HepG2 (cell line): ENCODE measurements around the gene MRI1. TPM values are rescaled to one million over a fixed set of nuclear protein-coding genes. Genes with fewer than 3 reads are reported as not detected.
A peak's percentile ranks its signal among the peaks of the same experiment; 100 is the strongest.

Experiments
- CC2D1A ChIP-seq: sonication (generic); formaldehyde crosslinking; IDR thresholded peaks from 2 replicates; pipeline ENCODE4 v1.8.1; 2023; ENCODE audit warnings: mild to moderate bottlenecking, missing genetic modification reagents
- GTF3A ChIP-seq: sonication (generic); formaldehyde crosslinking; conservative IDR thresholded peaks from 2 replicates; pipeline ENCODE4 v1.4.0; 2020; ENCODE audit warnings: mild to moderate bottlenecking, missing genetic modification reagents
- MEIS1 ChIP-seq: sonication (generic); formaldehyde crosslinking; IDR thresholded peaks from 2 replicates; pipeline ENCODE4 v1.9.0; 2021; ENCODE audit warnings: mild to moderate bottlenecking, missing genetic modification reagents, moderate library complexity, borderline replicate concordance
- NR1H2 ChIP-seq: sonication (generic); formaldehyde crosslinking; IDR thresholded peaks from 2 replicates; pipeline ENCODE4 v1.8.1; 2022; ENCODE audit warnings: low read depth, missing genetic modification reagents, borderline replicate concordance
- RXRA ChIP-seq: sonication (generic); formaldehyde crosslinking; IDR thresholded peaks from 2 replicates; pipeline ENCODE4 v1.5.1; 2020; ENCODE audit warnings: missing genetic modification reagents
- RXRB ChIP-seq: IDR thresholded peaks from 2 replicates; pipeline ENCODE4 v1.6.1; 2016; ENCODE audit warnings: borderline replicate concordance, missing genetic modification reagents, missing compliant biosample characterization
- SAP130 ChIP-seq: IDR thresholded peaks from 2 replicates; pipeline ENCODE4 v1.6.1; 2016; ENCODE audit warnings: low read depth
- ZFP36L1 ChIP-seq: sonication (generic); formaldehyde crosslinking; IDR thresholded peaks from 2 replicates; pipeline ENCODE4 v1.8.0; 2022; ENCODE audit warnings: mild to moderate bottlenecking, missing genetic modification reagents, moderate library complexity
- ZFX ChIP-seq: sonication (generic); formaldehyde crosslinking; IDR thresholded peaks from 2 replicates; pipeline ENCODE4 v1.4.0; 2020; ENCODE audit warnings: mild to moderate bottlenecking, low read depth, missing genetic modification reagents, moderate library complexity
- ZNF253 ChIP-seq: sonication (generic); formaldehyde crosslinking; IDR thresholded peaks from 2 replicates; pipeline ENCODE4 v1.8.0; 2022; ENCODE audit warnings: mild to moderate bottlenecking, missing genetic modification reagents, borderline replicate concordance
- ZNF350 ChIP-seq: sonication (generic); formaldehyde crosslinking; IDR thresholded peaks from 2 replicates; pipeline ENCODE4 v1.4.0; 2020; ENCODE audit warnings: mild to moderate bottlenecking, low read depth, missing genetic modification reagents, borderline replicate concordance
- ZNF598 ChIP-seq: sonication (generic); formaldehyde crosslinking; IDR thresholded peaks from 2 replicates; pipeline ENCODE4 v1.5.1; 2020; ENCODE audit warnings: mild to moderate bottlenecking, missing genetic modification reagents, borderline replicate concordance
- polyA plus RNA-seq, 8 experiments: library from polyadenylated mRNA; depleted of rRNA in 3 of 8; stranded (reverse) in 7 of 8; unstranded in 1 of 8; fragments of >200 nt; fragmentation: Illumina TruSeq in 4 of 8; extraction: Trizol in 4 of 8; gene quantifications; 2 replicates each; pipeline versions ENCODE4 v1.2.1 to v1.2.3, GENCODE V29; 2011 to 2016; ENCODE audit warnings: low read depth in 4 of 8, missing spikeins in 1 of 8, mixed read lengths in 1 of 8; ENCODE audit not compliant: insufficient read depth in 1 of 8
- total RNA-seq, 5 experiments: library from RNA; depleted of rRNA; stranded (reverse); fragments of >200 nt; fragmentation: Illumina TruSeq; extraction: Trizol; gene quantifications; 2 replicates each; pipeline ENCODE4 v1.2.3, GENCODE V29; 2016; ENCODE audit warnings: low read depth in 1 of 5
- TF ChIP-seq, protein P1 (sequence below): sonication (generic); formaldehyde crosslinking; IDR thresholded peaks from 2 replicates; pipeline ENCODE4 v1.5.1; 2020; ENCODE audit warnings: mild to moderate bottlenecking, missing genetic modification reagents, moderate library complexity
- TF ChIP-seq, protein P2 (sequence below): sonication (generic); formaldehyde crosslinking; IDR thresholded peaks from 2 replicates; pipeline ENCODE4 v1.4.0; 2020; ENCODE audit warnings: mild to moderate bottlenecking, missing genetic modification reagents
- TF ChIP-seq, protein P3 (sequence below): sonication (generic); formaldehyde crosslinking; IDR thresholded peaks from 2 replicates; pipeline ENCODE4 v1.9.0; 2021; ENCODE audit warnings: missing genetic modification reagents, mild to moderate bottlenecking, borderline replicate concordance
- TF ChIP-seq, protein P4 (sequence below): sonication (generic); formaldehyde crosslinking; IDR thresholded peaks from 2 replicates; pipeline ENCODE4 v1.9.0; 2021; ENCODE audit warnings: missing genetic modification reagents, borderline replicate concordance
- TF ChIP-seq, protein P5 (sequence below): sonication (generic); formaldehyde crosslinking; IDR thresholded peaks from 2 replicates; pipeline ENCODE4 v1.5.0; 2020; ENCODE audit warnings: mild to moderate bottlenecking, missing genetic modification reagents

The MRI1 gene
- total and polyA plus RNA-seq, 2 of the 13 experiments (the other 11 are each of a cell fraction or from before 2014, with no cell fraction given): 20.1 to 20.6 TPM

DNA sequence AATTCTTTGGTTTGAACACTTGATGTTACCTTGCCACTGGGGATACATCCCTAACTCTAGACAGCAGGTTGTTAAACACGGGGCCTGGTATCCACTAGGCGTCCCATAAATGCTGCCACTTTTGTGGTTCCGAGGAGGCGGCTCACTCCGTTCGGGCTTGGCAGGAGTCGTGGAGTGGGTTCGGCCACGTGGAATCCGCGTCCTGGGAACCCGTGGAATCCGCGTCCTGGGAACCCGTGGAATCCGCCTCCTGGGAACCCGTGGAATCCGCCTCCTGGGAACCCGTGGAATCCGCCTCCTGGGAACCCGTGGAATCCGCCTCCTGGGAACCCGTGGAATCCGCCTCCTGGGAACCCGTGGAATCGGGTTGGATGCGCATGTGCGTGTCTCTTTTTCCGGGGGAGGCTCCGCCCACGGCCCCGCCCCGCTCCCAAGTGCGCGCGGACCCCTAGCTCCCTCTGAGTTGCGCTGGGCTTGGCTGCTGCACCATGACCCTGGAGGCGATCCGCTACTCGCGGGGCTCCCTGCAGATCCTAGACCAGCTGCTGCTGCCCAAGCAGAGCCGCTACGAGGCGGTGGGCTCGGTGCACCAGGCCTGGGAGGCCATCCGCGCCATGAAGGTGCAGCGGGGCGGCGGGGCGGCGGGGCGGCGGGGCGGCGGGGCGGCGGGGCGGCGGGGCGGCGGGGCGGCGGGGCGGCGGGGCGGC, at the start of gene MRI1 (continued):
- TF ChIP-seq, protein P1, sequence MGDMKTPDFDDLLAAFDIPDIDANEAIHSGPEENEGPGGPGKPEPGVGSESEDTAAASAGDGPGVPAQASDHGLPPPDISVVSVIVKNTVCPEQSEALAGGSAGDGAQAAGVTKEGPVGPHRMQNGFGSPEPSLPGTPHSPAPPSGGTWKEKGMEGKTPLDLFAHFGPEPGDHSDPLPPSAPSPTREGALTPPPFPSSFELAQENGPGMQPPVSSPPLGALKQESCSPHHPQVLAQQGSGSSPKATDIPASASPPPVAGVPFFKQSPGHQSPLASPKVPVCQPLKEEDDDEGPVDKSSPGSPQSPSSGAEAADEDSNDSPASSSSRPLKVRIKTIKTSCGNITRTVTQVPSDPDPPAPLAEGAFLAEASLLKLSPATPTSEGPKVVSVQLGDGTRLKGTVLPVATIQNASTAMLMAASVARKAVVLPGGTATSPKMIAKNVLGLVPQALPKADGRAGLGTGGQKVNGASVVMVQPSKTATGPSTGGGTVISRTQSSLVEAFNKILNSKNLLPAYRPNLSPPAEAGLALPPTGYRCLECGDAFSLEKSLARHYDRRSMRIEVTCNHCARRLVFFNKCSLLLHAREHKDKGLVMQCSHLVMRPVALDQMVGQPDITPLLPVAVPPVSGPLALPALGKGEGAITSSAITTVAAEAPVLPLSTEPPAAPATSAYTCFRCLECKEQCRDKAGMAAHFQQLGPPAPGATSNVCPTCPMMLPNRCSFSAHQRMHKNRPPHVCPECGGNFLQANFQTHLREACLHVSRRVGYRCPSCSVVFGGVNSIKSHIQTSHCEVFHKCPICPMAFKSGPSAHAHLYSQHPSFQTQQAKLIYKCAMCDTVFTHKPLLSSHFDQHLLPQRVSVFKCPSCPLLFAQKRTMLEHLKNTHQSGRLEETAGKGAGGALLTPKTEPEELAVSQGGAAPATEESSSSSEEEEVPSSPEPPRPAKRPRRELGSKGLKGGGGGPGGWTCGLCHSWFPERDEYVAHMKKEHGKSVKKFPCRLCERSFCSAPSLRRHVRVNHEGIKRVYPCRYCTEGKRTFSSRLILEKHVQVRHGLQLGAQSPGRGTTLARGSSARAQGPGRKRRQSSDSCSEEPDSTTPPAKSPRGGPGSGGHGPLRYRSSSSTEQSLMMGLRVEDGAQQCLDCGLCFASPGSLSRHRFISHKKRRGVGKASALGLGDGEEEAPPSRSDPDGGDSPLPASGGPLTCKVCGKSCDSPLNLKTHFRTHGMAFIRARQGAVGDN (CRISPR knock-in tag): peak; percentile 29
- no peak for TF ChIP-seq ZFP36L1 (CRISPR knock-in tag)
- no peak for TF ChIP-seq ZNF253 (CRISPR knock-in tag)
- TF ChIP-seq MEIS1: no peak
- TF ChIP-seq NR1H2 (CRISPR knock-in tag): no peak
- TF ChIP-seq, protein P2, sequence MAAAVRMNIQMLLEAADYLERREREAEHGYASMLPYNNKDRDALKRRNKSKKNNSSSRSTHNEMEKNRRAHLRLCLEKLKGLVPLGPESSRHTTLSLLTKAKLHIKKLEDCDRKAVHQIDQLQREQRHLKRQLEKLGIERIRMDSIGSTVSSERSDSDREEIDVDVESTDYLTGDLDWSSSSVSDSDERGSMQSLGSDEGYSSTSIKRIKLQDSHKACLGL (CRISPR knock-in tag): 0 out of 2 replicates have a peak, but pooled peaks have one; percentile 47
- no peak for TF ChIP-seq GTF3A (CRISPR knock-in tag)
- TF ChIP-seq, protein P3, sequence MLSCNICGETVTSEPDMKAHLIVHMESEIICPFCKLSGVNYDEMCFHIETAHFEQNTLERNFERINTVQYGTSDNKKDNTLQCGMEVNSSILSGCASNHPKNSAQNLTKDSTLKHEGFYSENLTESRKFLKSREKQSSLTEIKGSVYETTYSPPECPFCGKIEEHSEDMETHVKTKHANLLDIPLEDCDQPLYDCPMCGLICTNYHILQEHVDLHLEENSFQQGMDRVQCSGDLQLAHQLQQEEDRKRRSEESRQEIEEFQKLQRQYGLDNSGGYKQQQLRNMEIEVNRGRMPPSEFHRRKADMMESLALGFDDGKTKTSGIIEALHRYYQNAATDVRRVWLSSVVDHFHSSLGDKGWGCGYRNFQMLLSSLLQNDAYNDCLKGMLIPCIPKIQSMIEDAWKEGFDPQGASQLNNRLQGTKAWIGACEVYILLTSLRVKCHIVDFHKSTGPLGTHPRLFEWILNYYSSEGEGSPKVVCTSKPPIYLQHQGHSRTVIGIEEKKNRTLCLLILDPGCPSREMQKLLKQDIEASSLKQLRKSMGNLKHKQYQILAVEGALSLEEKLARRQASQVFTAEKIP (CRISPR knock-in tag): no peak
- no peak for TF ChIP-seq CC2D1A (CRISPR knock-in tag)
- no peak for TF ChIP-seq RXRA (CRISPR knock-in tag)
- 0 out of 2 replicates have a peak, but pooled peaks have one; percentile 18 for TF ChIP-seq RXRB (CRISPR knock-in tag)
- no peak for TF ChIP-seq ZNF350 (CRISPR knock-in tag)
- TF ChIP-seq, protein P4, sequence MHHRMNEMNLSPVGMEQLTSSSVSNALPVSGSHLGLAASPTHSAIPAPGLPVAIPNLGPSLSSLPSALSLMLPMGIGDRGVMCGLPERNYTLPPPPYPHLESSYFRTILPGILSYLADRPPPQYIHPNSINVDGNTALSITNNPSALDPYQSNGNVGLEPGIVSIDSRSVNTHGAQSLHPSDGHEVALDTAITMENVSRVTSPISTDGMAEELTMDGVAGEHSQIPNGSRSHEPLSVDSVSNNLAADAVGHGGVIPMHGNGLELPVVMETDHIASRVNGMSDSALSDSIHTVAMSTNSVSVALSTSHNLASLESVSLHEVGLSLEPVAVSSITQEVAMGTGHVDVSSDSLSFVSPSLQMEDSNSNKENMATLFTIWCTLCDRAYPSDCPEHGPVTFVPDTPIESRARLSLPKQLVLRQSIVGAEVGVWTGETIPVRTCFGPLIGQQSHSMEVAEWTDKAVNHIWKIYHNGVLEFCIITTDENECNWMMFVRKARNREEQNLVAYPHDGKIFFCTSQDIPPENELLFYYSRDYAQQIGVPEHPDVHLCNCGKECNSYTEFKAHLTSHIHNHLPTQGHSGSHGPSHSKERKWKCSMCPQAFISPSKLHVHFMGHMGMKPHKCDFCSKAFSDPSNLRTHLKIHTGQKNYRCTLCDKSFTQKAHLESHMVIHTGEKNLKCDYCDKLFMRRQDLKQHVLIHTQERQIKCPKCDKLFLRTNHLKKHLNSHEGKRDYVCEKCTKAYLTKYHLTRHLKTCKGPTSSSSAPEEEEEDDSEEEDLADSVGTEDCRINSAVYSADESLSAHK: no peak
- TF ChIP-seq ZNF598: peak; percentile 28; the same call in 1 of the 2 replicates
- peak; percentile 73 for TF ChIP-seq ZFX (CRISPR knock-in tag)
- TF ChIP-seq, protein P5, sequence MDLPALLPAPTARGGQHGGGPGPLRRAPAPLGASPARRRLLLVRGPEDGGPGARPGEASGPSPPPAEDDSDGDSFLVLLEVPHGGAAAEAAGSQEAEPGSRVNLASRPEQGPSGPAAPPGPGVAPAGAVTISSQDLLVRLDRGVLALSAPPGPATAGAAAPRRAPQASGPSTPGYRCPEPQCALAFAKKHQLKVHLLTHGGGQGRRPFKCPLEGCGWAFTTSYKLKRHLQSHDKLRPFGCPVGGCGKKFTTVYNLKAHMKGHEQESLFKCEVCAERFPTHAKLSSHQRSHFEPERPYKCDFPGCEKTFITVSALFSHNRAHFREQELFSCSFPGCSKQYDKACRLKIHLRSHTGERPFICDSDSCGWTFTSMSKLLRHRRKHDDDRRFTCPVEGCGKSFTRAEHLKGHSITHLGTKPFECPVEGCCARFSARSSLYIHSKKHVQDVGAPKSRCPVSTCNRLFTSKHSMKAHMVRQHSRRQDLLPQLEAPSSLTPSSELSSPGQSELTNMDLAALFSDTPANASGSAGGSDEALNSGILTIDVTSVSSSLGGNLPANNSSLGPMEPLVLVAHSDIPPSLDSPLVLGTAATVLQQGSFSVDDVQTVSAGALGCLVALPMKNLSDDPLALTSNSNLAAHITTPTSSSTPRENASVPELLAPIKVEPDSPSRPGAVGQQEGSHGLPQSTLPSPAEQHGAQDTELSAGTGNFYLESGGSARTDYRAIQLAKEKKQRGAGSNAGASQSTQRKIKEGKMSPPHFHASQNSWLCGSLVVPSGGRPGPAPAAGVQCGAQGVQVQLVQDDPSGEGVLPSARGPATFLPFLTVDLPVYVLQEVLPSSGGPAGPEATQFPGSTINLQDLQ: peak; percentile 87
- peak; percentile 66 for TF ChIP-seq SAP130 (CRISPR knock-in tag)
